Tongue (tissue), 3 donors: Measurements from ENCODE around the gene TST. TPM values are rescaled to one million over a fixed set of nuclear protein-coding genes. Genes with fewer than 3 reads are reported as not detected.

ENCODE experiments used
- DNase-seq: peaks from one replicate; pipeline ENCODE4 v3.0.0-alpha.2; 2015
- small RNA-seq: library from RNA; depleted of rRNA; stranded (forward); fragments of <200 nt; gene quantifications from one replicate; pipeline ENCODE3, GENCODE V24; 2014; ENCODE audit warnings: low replicate concordance
- total RNA-seq: library from RNA; depleted of rRNA; stranded (reverse); fragments of >200 nt; gene quantifications from one replicate; pipeline ENCODE4 v1.2.3, GENCODE V29; 2014

The TST gene
- total RNA-seq, 1 donor from 2014 or later, result 28.3 TPM

DNA sequence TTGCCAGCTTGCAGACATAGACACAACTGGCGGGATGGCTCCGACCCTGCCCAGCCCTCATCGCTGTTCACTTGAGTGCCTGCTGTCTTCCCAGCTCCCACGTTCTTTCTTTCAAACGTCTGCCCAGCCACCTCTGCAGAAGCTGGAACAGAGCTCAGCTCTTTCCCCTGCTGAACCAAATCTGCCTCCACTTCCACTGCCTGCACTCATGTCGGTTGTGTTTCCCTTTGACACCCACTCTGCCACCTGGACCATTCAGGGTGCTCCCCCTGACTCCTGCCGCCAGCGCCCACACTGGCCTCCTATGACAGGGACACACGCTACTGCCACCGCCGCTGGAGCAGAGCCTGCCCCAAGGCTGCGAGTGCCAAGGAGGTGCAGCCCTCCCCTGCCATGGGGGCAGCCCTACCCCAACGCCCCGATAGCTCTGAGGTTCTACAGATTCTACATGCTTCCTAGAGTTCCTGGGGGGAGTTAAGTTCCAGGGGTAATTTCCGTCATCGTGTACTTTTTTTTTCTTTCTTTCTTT is 37.9 kb downstream of the TST start:
- DNase-seq, result peak; percentile 22

DNA sequence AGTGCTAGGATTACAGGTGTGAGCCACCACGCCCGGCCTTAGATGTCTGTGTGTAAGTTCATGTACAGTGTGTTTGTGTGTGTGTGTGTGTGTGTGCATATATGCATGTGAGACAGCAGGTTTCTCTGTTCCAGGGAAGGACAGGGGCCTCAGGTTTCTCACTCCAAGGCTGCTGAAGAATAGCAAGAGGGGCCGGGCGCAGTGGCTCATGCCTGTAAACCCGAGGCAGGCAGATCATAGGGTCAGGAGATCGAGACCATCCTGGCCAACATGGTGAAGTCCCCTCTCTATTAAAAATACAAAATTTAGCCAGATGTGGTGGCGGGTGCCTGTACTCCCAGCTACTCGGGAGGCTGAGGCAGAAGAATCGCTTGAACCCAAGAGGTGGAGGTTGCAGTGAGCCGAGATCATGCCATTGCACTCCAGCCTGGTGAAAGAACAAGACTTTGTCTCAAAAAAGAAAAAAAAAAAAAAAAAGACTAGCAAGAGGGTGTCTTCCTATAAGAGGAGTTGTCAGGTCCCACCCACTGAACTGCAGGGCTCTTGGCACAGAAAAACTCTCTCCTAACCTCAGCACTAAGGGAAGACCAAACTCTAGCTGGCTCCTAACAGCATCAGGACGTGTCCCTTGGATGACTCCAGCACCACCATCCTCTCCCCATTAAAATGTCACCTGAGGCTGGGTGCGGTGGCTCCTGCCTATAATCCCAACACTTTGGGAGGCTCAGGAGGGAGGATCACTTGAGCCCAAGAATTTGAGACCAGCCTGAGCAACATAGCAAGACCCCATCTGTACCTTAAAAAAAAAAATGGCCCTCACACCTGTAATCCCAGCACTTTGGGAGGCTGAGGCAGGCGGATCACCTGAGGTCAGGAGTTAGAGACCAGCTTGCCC is 40.0 kb downstream of the TST start:
- no peak for DNase-seq

DNA sequence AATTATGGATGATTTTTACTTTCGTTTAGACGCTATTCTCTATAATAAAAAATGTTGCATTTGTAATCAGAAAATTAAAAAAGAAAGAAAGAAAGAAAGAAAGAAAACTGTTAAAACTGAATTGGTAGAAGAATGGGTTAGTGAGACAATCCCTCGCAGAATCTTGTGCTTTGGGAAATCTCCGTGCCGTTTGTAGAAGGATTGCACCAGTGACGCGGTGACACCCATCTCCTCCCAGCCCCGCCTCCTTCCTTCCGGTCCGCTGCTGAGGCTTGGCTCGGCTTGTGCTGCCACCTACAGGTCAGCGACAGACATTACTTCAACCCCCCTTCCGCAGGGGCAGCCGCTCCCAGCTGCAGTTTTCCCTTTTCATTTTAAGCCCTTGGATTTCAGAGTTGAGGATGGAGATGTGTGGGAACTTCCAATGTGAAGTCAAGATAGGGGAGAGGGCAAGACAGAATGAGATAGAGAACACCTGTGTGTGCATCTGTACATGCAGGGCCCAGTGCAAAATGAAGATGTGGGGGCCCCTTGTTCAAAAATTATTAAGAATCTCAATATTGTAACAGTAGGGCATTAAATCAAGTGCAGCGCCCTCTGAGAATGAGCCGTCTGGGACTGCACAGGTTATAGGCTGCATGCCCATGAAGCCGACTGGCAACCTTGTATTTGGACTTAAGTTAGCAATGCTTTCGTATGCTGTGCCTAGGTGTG is 41.1 kb downstream of the TST start:
- DNase-seq, result peak; percentile 96

DNA sequence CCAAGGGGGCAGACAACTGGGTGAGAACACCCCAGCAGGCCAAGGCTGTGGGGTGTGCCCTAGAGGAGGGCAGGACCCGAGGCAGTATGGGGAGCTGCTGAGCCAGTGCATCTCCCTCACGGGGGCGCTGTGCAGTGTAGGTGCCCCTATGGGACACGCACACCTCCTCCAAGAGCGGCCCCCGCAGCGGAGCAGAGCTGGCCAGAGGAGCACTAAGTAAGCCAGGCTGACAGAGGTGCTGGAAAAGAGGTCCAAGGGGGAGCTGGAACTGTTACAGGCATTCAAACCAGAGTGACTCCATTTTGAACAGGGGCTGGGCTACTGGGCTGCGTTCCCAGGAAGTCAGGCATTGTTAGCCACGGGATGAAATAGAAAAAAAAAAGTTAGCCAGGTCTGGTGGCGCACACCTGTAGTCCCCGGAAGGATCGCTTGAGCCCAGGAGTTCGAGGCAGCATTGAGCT is 41.8 kb downstream of the TST start:
- DNase-seq, result peak; percentile 26

GRCh38 chr22:36976606-36977005 is 42.6 kb downstream of the TST start:
- DNase-seq, result no peak

DNA sequence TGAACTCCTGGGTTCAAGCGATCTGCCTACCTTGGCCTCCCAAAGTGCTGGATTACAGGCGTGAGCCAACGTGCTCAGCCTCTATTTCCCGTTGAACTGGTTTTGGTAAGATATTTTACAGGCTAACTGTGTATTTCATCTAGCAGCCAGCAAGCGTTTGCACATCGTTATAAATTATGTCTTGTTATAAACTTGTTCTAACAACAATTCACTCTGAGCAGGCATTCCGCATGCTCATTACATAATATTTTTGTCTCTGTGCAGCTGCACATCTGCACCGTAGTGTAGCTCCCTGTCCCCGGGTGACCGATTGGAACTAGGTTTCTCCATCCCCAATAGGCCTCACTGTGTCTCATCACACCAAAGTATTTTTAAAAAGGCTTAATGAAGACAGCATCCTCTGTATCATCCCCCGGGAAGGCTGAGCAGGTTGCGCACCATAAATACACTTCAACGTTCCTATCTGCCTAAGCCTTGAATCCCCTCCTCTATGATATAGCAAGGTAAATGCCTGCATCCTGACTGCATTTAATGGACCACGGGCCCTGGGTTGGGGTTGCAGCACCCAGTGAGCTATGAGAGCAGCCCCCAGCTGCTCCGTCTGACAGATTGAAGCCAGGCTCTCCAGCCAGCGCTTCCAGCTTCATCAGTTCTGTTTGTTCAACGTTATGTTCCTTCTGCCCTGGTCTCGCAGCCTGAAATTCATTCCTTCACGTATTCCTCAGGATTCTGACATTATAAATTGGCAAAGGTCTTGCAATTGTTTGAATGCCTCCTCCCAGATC is 47.7 kb downstream of the TST start:
- DNase-seq, result peak; percentile 27

GRCh38 chr22:36968249-36968964 is 50.8 kb downstream of the TST start:
- no peak for DNase-seq

GRCh38 chr22:36966851-36967540 is 52.3 kb downstream of the TST start:
- no peak for DNase-seq

GRCh38 chr22:36965696-36966095 is 53.6 kb downstream of the TST start:
- no peak for DNase-seq

GRCh38 chr22:36964106-36964505 is 55.1 kb downstream of the TST start:
- no peak for DNase-seq

DNA sequence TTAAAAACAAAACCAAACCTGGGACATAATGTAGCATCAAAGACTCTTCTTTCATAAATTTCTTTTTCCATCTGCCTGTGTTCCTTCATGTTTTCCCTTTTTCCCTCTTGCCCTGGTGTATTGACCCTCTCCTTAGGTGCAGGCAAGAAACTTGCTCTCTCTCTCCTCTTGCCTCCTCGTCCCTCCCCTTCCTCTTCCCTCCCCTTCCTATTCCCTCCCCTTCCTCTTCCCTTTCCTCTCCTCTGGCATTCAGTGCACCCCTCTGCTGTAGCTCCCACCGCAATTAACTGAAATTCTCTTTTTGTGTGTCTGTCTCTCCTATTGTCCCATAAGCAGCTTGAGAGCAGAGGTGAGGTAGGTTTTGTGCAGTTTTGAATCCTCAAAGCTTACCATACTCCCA is 55.9 kb downstream of the TST start:
- no peak for DNase-seq

GRCh38 chr22:36961626-36962025 is 57.6 kb downstream of the TST start:
- no peak for DNase-seq

Small RNA genes lying within 50 kb of the gene (small RNA-seq; reads per million reads assigned to genes)
- not detected for gene RF00019

Other genes with a start within 250 kb of the TST start
- 14.0 TPM for gene IFT27, start 243.3 kb downstream of the TST start, total RNA-seq
- 12.5 TPM for gene PVALB, start 202.4 kb downstream of the TST start, total RNA-seq
- gene NCF4, start 158.4 kb downstream of the TST start, total RNA-seq, result 5.7 TPM
- 4.1 TPM for gene CSF2RB, start 105.8 kb downstream of the TST start, total RNA-seq
- 57.4 TPM for gene MPST, start 295 bp upstream of the TST start, total RNA-seq
- gene KCTD17, start 32.3 kb upstream of the TST start, total RNA-seq, result 22.4 TPM
- gene TMPRSS6, start 90.3 kb upstream of the TST start, total RNA-seq, result not detected
- gene IL2RB, start 130.5 kb upstream of the TST start, total RNA-seq, result 0.51 TPM
- gene C1QTNF6, start 168.8 kb upstream of the TST start, total RNA-seq, result 8.9 TPM
- gene SSTR3, start 193.0 kb upstream of the TST start, total RNA-seq, result 0.10 TPM
- gene RAC2, start 224.8 kb upstream of the TST start, total RNA-seq, result 4.8 TPM